Right lobe of liver (tissue), 6 donors: ENCODE measurements around the gene GLIS1. TPM values are rescaled to one million over a fixed set of nuclear protein-coding genes. Genes with fewer than 3 reads are reported as not detected.

Source experiments
- ATAC-seq, 4 donors: fragments of 200-7000 bp; cut with Tn5 transposase; one replicate each; pipeline ENCODE4 v1.9.1; 2020; ENCODE audit warnings: mild to moderate bottlenecking in 4 of 4, moderate library complexity in 4 of 4
- DNase-seq, 3 donors: peaks; one replicate each; pipeline ENCODE4 v3.0.0-alpha.2; 2020
- H3K27ac ChIP-seq, 3 donors: fragments of 200-600 bp; one replicate each; pipeline ENCODE4 v1.8.0; 2022
- H3K27me3 ChIP-seq, 2 donors: fragments of 200-600 bp; one replicate each; pipeline ENCODE4 v1.8.0; 2022
- H3K36me3 ChIP-seq, 4 donors: fragments of 200-600 bp; sonication (generic) in 1 of 4; one replicate each; pipeline versions ENCODE4 v1.5.1 to v1.8.0; 2017 to 2022; ENCODE audit warnings: control low read depth in 1 of 4
- H3K4me1 ChIP-seq, 4 donors: fragments of 200-600 bp; sonication (generic) in 1 of 4; one replicate each; pipeline versions ENCODE4 v1.5.1 to v1.8.0; 2017 to 2022; ENCODE audit warnings: control low read depth in 1 of 4
- H3K4me3 ChIP-seq, 3 donors: fragments of 200-600 bp; one replicate each; pipeline ENCODE4 v1.8.0; 2022
- H3K9me3 ChIP-seq, 4 donors: fragments of 200-600 bp; sonication (generic) in 1 of 4; one replicate each; pipeline versions ENCODE4 v1.5.1 to v1.8.0; 2017 to 2022; ENCODE audit warnings: control low read depth in 1 of 4
- POLR2A ChIP-seq: fragments of 450-650 bp; IDR thresholded peaks from one replicate; pipeline ENCODE4 v1.6.1; 2017; ENCODE audit warnings: antibody characterized with exemption, mild to moderate bottlenecking
- WGBS: methylation state at CpG from one replicate; pipeline ENCODE4 v1.1.6; 2018; ENCODE audit warnings: low coverage, low lambda C conversion rate; ENCODE audit not compliant: insufficient coverage; ENCODE audit errors: missing lambda C conversion rate; 5-methylcytosine and 5-hydroxymethylcytosine counted together
- intact Hi-C, 2 donors: fragments of 100-400 bp; cut with DNase I; formaldehyde crosslinking; loops; one replicate each; pipeline versions ENCODE4 v1.11.2 to v1.14.1; 2022
- total RNA-seq, 6 experiments: library from RNA; depleted of rRNA in 2 of 6; stranded (reverse); fragments of >200 nt in 2 of 6; fragmentation: NEBNext Ultra II Directional in 3 of 6; extraction: Animal tissue kit (Norgen Biotek cat#: 25700) in 3 of 6; gene quantifications; one replicate each; pipeline versions ENCODE4 v1.1.0 to v1.2.4, GENCODE V29; 2016 to 2023
- TF ChIP-seq, protein P1 (sequence below), 4 donors: fragments of 200-600 bp in 3 of 4; fragments of 450-650 bp in 1 of 4; IDR thresholded peaks; one replicate each; pipeline versions ENCODE4 v1.5.1 to v1.8.0; 2016 to 2022; ENCODE audit warnings: antibody characterized with exemption in 4 of 4, mild to moderate bottlenecking in 2 of 4
- donor health status: DM: no; HTN: yes; CAD: no.
- donor health status: DM: no; HTN: no; CAD: no.
- donor health status: DM: no; HTN: no; CAD: no.
- donor health status: DM: no; HTN: yes; CAD: no.
- donor health status: DM: no; HTN: yes; CAD: no.

The GLIS1 gene
- total RNA-seq, 6 experiments from 2014 or later, result not detected

- Histone ChIP-seq H3K4me3 (no peak overlapping the region), H3K36me3 (no peaks in the 10 kb centered on the region), H3K9me3 (no peaks in the 10 kb centered on the region), H3K4me1 (no peaks in the 10 kb centered on the region), H3K27ac (no peak overlapping the region), H3K27me3 (no peaks in the 10 kb centered on the region)
- ATAC-seq (no peak), DNase-seq (no peak)
- 80% methylated on average over 1 of the region's 3 CpGs for WGBS
- TF ChIP-seq, protein P1, sequence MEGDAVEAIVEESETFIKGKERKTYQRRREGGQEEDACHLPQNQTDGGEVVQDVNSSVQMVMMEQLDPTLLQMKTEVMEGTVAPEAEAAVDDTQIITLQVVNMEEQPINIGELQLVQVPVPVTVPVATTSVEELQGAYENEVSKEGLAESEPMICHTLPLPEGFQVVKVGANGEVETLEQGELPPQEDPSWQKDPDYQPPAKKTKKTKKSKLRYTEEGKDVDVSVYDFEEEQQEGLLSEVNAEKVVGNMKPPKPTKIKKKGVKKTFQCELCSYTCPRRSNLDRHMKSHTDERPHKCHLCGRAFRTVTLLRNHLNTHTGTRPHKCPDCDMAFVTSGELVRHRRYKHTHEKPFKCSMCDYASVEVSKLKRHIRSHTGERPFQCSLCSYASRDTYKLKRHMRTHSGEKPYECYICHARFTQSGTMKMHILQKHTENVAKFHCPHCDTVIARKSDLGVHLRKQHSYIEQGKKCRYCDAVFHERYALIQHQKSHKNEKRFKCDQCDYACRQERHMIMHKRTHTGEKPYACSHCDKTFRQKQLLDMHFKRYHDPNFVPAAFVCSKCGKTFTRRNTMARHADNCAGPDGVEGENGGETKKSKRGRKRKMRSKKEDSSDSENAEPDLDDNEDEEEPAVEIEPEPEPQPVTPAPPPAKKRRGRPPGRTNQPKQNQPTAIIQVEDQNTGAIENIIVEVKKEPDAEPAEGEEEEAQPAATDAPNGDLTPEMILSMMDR (IDR thresholded peaks at IDR 0.05), result no peak
- TF ChIP-seq POLR2A, result no peak
- intact Hi-C loops, result no loop called here
Observed at GRCh38 chr1:53572815-53573173, 166.2 kb downstream of the GLIS1 start.

DNA sequence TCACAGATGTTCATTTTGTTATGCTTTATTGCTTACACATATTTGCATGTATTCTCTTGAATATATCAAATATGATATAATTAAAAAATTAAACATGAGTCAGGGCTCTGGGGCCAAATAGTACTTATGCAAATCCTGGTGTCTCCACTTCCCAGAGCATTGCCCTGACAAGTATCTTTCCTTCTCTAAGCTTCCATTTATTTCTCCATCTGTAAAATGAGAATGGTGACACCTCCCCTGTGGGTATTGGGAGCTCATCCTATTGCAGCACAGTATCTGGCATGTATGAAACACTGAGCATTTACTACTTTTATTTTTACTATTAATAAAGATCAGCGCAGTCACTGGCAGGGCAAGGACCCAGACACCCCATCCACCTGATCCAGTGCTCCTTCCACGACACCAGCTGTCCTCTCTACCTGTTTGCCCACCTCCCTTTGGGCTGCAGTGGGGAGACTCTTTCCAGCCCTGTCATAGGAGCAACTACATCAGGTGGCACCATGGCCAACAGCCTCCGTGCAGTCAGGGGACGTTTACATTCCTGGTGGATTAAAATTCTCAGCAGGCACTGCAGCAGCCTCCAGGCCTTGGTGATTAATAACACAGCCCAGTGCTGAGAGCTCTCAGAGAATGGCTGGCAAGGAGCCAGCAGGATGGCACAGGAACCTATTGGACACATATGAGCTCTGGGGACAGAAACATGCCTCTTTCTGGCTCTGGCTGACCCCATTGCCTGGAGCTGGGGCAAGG, 166.7 kb downstream of the GLIS1 start:
- Histone ChIP-seq H3K4me3 (no peak overlapping the region), H3K36me3 (no peaks in the 10 kb centered on the region), H3K27ac (no peak overlapping the region), H3K27me3 (no peaks in the 10 kb centered on the region), H3K9me3 (no peaks in the 10 kb centered on the region), H3K4me1 (no peaks in the 10 kb centered on the region)
- no peak for TF ChIP-seq POLR2A
- TF ChIP-seq, protein P1 (IDR thresholded peaks at IDR 0.05), result no peak
- DNase-seq, result peak in 1 of 3 donors; percentile 37
- ATAC-seq, result no peak
- intact Hi-C loops, result no loop called here
- 63% methylated on average over 4 of the region's 4 CpGs for WGBS

- Histone ChIP-seq H3K27ac (no peak overlapping the region), H3K4me1 (no peaks in the 10 kb centered on the region), H3K9me3 (no peaks in the 10 kb centered on the region), H3K36me3 (no peaks in the 10 kb centered on the region), H3K27me3 (no peaks in the 10 kb centered on the region), H3K4me3 (no peak overlapping the region)
- ATAC-seq, result no peak
- intact Hi-C loops, result no loop called here
- peak in 1 of 3 donors; percentile 13 for DNase-seq
- 83% methylated on average over 2 of the region's 2 CpGs for WGBS
- TF ChIP-seq, protein P1 (IDR thresholded peaks at IDR 0.05), result no peak
- no peak for TF ChIP-seq POLR2A
Observed at GRCh38 chr1:53568540-53568939, 170.4 kb downstream of the GLIS1 start.

GRCh38 chr1:53567851-53568250, 171.1 kb downstream of the GLIS1 start:
- intact Hi-C loops, result no loop called here
- no peak overlapping the region for H3K4me3 ChIP-seq
- ATAC-seq (no peak), DNase-seq (peak in 1 of 3 donors; percentile 26)
- H3K27ac ChIP-seq, result no peak overlapping the region
- no CpG with 5 or more reads among the region's 3 CpGs for WGBS
- no peaks in the 10 kb centered on the region for H3K36me3 ChIP-seq
- H3K9me3 ChIP-seq, result no peaks in the 10 kb centered on the region
- no peak for TF ChIP-seq POLR2A
- TF ChIP-seq, protein P1 (IDR thresholded peaks at IDR 0.05), result no peak
- H3K27me3 ChIP-seq, result no peaks in the 10 kb centered on the region
- no peaks in the 10 kb centered on the region for H3K4me1 ChIP-seq
